ENCODE measurements around the gene INPP1. TPM values are rescaled to one million over a fixed set of nuclear protein-coding genes. Genes with fewer than 3 reads are reported as not detected.

INPP1 gene
- total and polyA plus RNA-seq, 2 experiments from 2014 or later: 13.0 to 16.1 TPM

DNA sequence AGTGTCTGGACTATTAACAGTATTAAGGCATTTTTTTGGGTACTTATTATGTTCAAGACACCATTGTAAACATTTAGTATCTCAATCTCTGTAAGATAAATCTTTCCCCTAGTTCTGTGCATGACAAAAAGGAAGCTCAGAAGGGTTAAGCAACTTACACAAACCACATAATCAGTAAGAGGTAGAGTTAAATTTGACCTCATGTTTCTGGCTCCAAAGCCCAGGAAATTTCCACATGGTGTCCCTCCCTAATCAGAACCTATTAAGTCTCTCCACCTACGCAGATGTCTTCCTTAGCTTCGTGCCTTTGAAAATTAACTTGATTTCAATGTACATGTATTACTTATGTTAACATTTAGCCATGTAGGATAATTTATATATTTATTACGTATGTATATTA lies 66.8 kb downstream of the INPP1 start:
- no peaks in the 10 kb centered on the region for H3K9me3 ChIP-seq (ENCODE audit: low read depth)
- H3K4me1 ChIP-seq (ENCODE audit: insufficient read depth): no peaks in the 10 kb centered on the region
- 93% methylated on average over 3 of the region's 3 CpGs for WGBS (ENCODE audit: low lambda C conversion rate, missing lambda C conversion rate)
- DNase-seq (ENCODE audit: low spot score): no peak
- H3K36me3 ChIP-seq (replicated peaks; ENCODE audit: insufficient read depth, low read depth): no peaks in the 10 kb centered on the region
- H3K79me2 ChIP-seq: peaks cover 4% of the 10 kb centered on the region
- H3K9me2 ChIP-seq (replicated peaks; ENCODE audit: insufficient read depth): no peaks in the 10 kb centered on the region
- TF ChIP-seq EZH2 (IDR thresholded peaks at IDR 0.05; ENCODE audit: borderline replicate concordance): no peak
- TF ChIP-seq, protein P1, sequence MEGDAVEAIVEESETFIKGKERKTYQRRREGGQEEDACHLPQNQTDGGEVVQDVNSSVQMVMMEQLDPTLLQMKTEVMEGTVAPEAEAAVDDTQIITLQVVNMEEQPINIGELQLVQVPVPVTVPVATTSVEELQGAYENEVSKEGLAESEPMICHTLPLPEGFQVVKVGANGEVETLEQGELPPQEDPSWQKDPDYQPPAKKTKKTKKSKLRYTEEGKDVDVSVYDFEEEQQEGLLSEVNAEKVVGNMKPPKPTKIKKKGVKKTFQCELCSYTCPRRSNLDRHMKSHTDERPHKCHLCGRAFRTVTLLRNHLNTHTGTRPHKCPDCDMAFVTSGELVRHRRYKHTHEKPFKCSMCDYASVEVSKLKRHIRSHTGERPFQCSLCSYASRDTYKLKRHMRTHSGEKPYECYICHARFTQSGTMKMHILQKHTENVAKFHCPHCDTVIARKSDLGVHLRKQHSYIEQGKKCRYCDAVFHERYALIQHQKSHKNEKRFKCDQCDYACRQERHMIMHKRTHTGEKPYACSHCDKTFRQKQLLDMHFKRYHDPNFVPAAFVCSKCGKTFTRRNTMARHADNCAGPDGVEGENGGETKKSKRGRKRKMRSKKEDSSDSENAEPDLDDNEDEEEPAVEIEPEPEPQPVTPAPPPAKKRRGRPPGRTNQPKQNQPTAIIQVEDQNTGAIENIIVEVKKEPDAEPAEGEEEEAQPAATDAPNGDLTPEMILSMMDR (IDR thresholded peaks at IDR 0.05; ENCODE audit: poor library complexity): no peak
- TF ChIP-seq EZH2phosphoT487 (IDR thresholded peaks at IDR 0.05; ENCODE audit: low read depth, severe bottlenecking, unreplicated experiment): no peak
- H3K27me3 ChIP-seq: peaks cover 14% of the 10 kb centered on the region
- H3K4me3 ChIP-seq: no peak overlapping the region
- H2AFZ ChIP-seq: no peak overlapping the region
- no peak overlapping the region for H3K27ac ChIP-seq
- H3K4me2 ChIP-seq: no peak overlapping the region
- H4K20me1 ChIP-seq (ENCODE audit: insufficient read depth, poor library complexity, severe bottlenecking): no peaks in the 10 kb centered on the region

DNA sequence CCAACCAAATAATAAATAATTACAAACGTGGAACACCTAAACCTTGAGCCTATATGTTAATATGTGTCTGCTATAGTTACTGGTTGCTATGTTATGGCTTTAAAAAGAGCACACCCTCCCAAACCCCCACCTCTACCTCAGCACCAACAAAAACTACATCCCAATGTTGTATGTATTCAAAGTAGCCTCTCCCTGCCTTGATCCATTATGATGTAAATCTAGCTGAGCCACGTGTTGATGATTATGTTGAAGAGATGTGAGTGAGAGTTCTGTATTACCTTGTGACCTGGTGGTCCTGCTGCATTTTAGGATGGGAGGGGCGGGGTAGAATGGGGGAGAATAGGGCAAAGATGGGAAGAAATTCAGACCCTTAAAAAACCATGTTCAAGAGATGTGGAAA lies 69.6 kb downstream of the INPP1 start:
- Histone ChIP-seq H3K4me1 (ENCODE audit: insufficient read depth) (no peaks in the 10 kb centered on the region), H3K4me2 (no peak overlapping the region)
- WGBS (ENCODE audit: low lambda C conversion rate, missing lambda C conversion rate): 58% methylated on average over 3 of the region's 3 CpGs

GRCh38 chr2:190413421-190413820 lies 70.0 kb downstream of the INPP1 start:
- H3K4me2 ChIP-seq: no peak overlapping the region
- no peak overlapping the region for H3K4me3 ChIP-seq
- no peaks in the 10 kb centered on the region for H3K9me2 ChIP-seq (replicated peaks; ENCODE audit: insufficient read depth)
- H2AFZ ChIP-seq: no peak overlapping the region
- WGBS (ENCODE audit: low lambda C conversion rate, missing lambda C conversion rate): 91% methylated on average over 4 of the region's 4 CpGs
- H4K20me1 ChIP-seq (ENCODE audit: insufficient read depth, poor library complexity, severe bottlenecking): no peaks in the 10 kb centered on the region
- no peaks in the 10 kb centered on the region for H3K4me1 ChIP-seq (ENCODE audit: insufficient read depth)
- no peaks in the 10 kb centered on the region for H3K9me3 ChIP-seq (ENCODE audit: low read depth)
- peaks cover 4% of the 10 kb centered on the region for H3K79me2 ChIP-seq
- DNase-seq (ENCODE audit: low spot score): no peak
- TF ChIP-seq EZH2phosphoT487 (IDR thresholded peaks at IDR 0.05; ENCODE audit: low read depth, severe bottlenecking, unreplicated experiment): no peak
- no peak for TF ChIP-seq EZH2 (IDR thresholded peaks at IDR 0.05; ENCODE audit: borderline replicate concordance)
- TF ChIP-seq, protein P1 (IDR thresholded peaks at IDR 0.05; ENCODE audit: poor library complexity): no peak
- H3K27me3 ChIP-seq: peaks cover 14% of the 10 kb centered on the region
- H3K36me3 ChIP-seq (replicated peaks; ENCODE audit: insufficient read depth, low read depth): no peaks in the 10 kb centered on the region
- H3K27ac ChIP-seq: no peak overlapping the region

More for the DNA sequence above, 69.6 kb downstream of the INPP1 start:
- Histone ChIP-seq H3K4me3 (no peak overlapping the region), H3K27me3 (peaks cover 14% of the 10 kb centered on the region), H2AFZ (no peak overlapping the region), H3K79me2 (peaks cover 4% of the 10 kb centered on the region), H4K20me1 (ENCODE audit: insufficient read depth, poor library complexity, severe bottlenecking) (no peaks in the 10 kb centered on the region), H3K9me3 (ENCODE audit: low read depth) (no peaks in the 10 kb centered on the region), H3K27ac (no peak overlapping the region), H3K9me2 (replicated peaks; ENCODE audit: insufficient read depth) (no peaks in the 10 kb centered on the region), H3K36me3 (replicated peaks; ENCODE audit: insufficient read depth, low read depth) (no peaks in the 10 kb centered on the region)
- DNase-seq (ENCODE audit: low spot score): no peak
- TF ChIP-seq, protein P1 (IDR thresholded peaks at IDR 0.05; ENCODE audit: poor library complexity): no peak
- TF ChIP-seq EZH2phosphoT487 (IDR thresholded peaks at IDR 0.05; ENCODE audit: low read depth, severe bottlenecking, unreplicated experiment) (no peak), EZH2 (IDR thresholded peaks at IDR 0.05; ENCODE audit: borderline replicate concordance) (no peak)

- DNase-seq (ENCODE audit: low spot score): no peak
- 99% methylated on average over 4 of the region's 4 CpGs for WGBS (ENCODE audit: low lambda C conversion rate, missing lambda C conversion rate)
- Histone ChIP-seq H3K9me3 (ENCODE audit: low read depth) (no peaks in the 10 kb centered on the region), H2AFZ (no peak overlapping the region), H3K9me2 (replicated peaks; ENCODE audit: insufficient read depth) (no peaks in the 10 kb centered on the region), H3K27me3 (peaks cover 2% of the 10 kb centered on the region), H3K79me2 (peaks cover 4% of the 10 kb centered on the region), H3K27ac (no peak overlapping the region), H3K4me2 (no peak overlapping the region), H3K4me3 (no peak overlapping the region), H3K36me3 (replicated peaks; ENCODE audit: insufficient read depth, low read depth) (no peaks in the 10 kb centered on the region), H3K4me1 (ENCODE audit: insufficient read depth) (no peaks in the 10 kb centered on the region), H4K20me1 (ENCODE audit: insufficient read depth, poor library complexity, severe bottlenecking) (no peaks in the 10 kb centered on the region)
- no peak for TF ChIP-seq EZH2phosphoT487 (IDR thresholded peaks at IDR 0.05; ENCODE audit: low read depth, severe bottlenecking, unreplicated experiment)
- TF ChIP-seq, protein P1 (IDR thresholded peaks at IDR 0.05; ENCODE audit: poor library complexity): no peak
- TF ChIP-seq EZH2 (IDR thresholded peaks at IDR 0.05; ENCODE audit: borderline replicate concordance): no peak
Measured at GRCh38 chr2:190415251-190415650, 71.9 kb downstream of the INPP1 start.
